K562 (cell line): ENCODE results near the gene CPT1B. TPM values are rescaled to one million over a fixed set of nuclear protein-coding genes. Genes with fewer than 3 reads are reported as not detected.

ENCODE experiments used
- ATAC-seq: fragments of 200-7000 bp; cut with Tn5 transposase; 3 replicates; pipeline ENCODE4 v1.9.1; 2020; ENCODE audit warnings: moderate library complexity
- BruUV-seq: library from RNA; stranded (reverse); fragments of 400-500 nt; replicated peaks from 2 replicates; lab custom pipeline; 2021; lab: Mats Ljungman, UMichigan
- CTCF ChIA-PET: fragments of 300-600 bp; formaldehyde crosslinking; extraction: SDS; loops from one replicate; lab custom pipeline; 2021; ENCODE audit warnings: low intra/inter-chr PET ratio; lab: Yijun Ruan, JAX
- POLR2A ChIA-PET: fragments of 300-600, 350-650 bp; sonication (Branson Sonifier 250); formaldehyde crosslinking; extraction: SDS; loops from one replicate; lab custom pipeline; 2021; ENCODE audit warnings: antibody characterized with exemption, inconsistent platforms; lab: Yijun Ruan, JAX
- DNase-seq, 4 experiments: peaks; one replicate each; pipeline versions ENCODE4 v3.0.0 to v3.0.0-alpha.2; 2011 to 2018; ENCODE audit warnings: low spot score in 3 of 4, mixed read lengths in 3 of 4; ENCODE audit errors: extremely low read depth in 1 of 4
- FAIRE-seq: peaks from 2 replicates; lab custom pipeline; 2011; peaks lifted over from hg19 to GRCh38; lab: Jason Lieb, UNC
- H2AFZ ChIP-seq: 2 replicates; pipeline ENCODE4 v1.6.0; 2011; ENCODE audit warnings: low read depth, low read length, control low read depth, inconsistent platforms
- H3K27ac ChIP-seq: fragments of 200-600 bp; 3 replicates; pipeline ENCODE4 v1.8.0; 2011; ENCODE audit warnings: low read depth, mild to moderate bottlenecking, control low read depth, inconsistent platforms, low read length, moderate library complexity, mixed read lengths; ENCODE audit errors: extremely low read depth
- H3K27me3 ChIP-seq, 2 experiments: fragments of 300-600 bp in 1 of 2; 2 replicates in 1 of 2; 3 replicates in 1 of 2; pipeline versions ENCODE4 v1.6.0 to v1.8.0; 2011; ENCODE audit warnings: inconsistent platforms in 2 of 2, low read length in 2 of 2, mild to moderate bottlenecking in 1 of 2, mixed read lengths in 1 of 2, moderate library complexity in 1 of 2; ENCODE audit not compliant: control insufficient read depth in 2 of 2, insufficient read depth in 2 of 2
- H3K36me3 ChIP-seq: fragments of 300-600 bp; 3 replicates; pipeline ENCODE4 v1.8.0; 2011; ENCODE audit warnings: mild to moderate bottlenecking, low read length, inconsistent platforms; ENCODE audit not compliant: control insufficient read depth, insufficient read depth
- H3K4me1 ChIP-seq, 2 experiments: fragments of 200-600 bp in 1 of 2; replicated peaks in 1 of 2; 2 replicates in 1 of 2; 3 replicates in 1 of 2; pipeline versions ENCODE4 v1.5.1 to v1.8.0; 2011; ENCODE audit warnings: inconsistent platforms in 2 of 2, low read length in 2 of 2, mild to moderate bottlenecking in 1 of 2, mixed read lengths in 1 of 2, moderate library complexity in 1 of 2; ENCODE audit not compliant: control insufficient read depth in 2 of 2, insufficient read depth in 2 of 2
- H3K4me2 ChIP-seq: 2 replicates; pipeline ENCODE4 v1.6.1; 2011; ENCODE audit warnings: low read length, control low read depth, inconsistent platforms, mixed read lengths; ENCODE audit not compliant: insufficient read depth
- H3K4me3 ChIP-seq: fragments of 200-600 bp; sonication (generic), shearing (Covaris generic); 2 replicates; pipeline ENCODE4 v1.5.1; 2016; ENCODE audit warnings: control low read depth, inconsistent platforms
- H3K79me2 ChIP-seq: fragments of 200-600 bp; 3 replicates; pipeline ENCODE4 v1.8.0; 2011; ENCODE audit warnings: low read length, inconsistent platforms; ENCODE audit not compliant: control insufficient read depth, insufficient read depth
- H3K9ac ChIP-seq, 2 experiments: 2 replicates each; pipeline versions ENCODE4 v1.6.0 to v1.6.1; 2011; ENCODE audit warnings: low read depth in 2 of 2, low read length in 2 of 2, control low read depth in 1 of 2, inconsistent platforms in 1 of 2, mild to moderate bottlenecking in 1 of 2, mixed read lengths in 1 of 2; ENCODE audit not compliant: insufficient read depth in 1 of 2
- H3K9me1 ChIP-seq: one replicate; pipeline ENCODE4 v1.6.0; 2011; ENCODE audit warnings: inconsistent platforms, mild to moderate bottlenecking, low read length, moderate library complexity; ENCODE audit not compliant: control insufficient read depth, insufficient read depth
- H3K9me3 ChIP-seq: replicated peaks from 2 replicates; pipeline ENCODE4 v1.5.1; 2011; ENCODE audit warnings: low read depth, low read length, inconsistent platforms; ENCODE audit not compliant: control insufficient read depth, insufficient read depth
- H4K20me1 ChIP-seq: replicated peaks from 2 replicates; pipeline ENCODE4 v1.6.1; 2011; ENCODE audit warnings: low read length, inconsistent platforms, mixed read lengths; ENCODE audit not compliant: control insufficient read depth, insufficient read depth
- ADNP ChIP-seq: fragments of 200-800 bp; sonication (Bioruptor generic); IDR thresholded peaks from 2 replicates; pipeline ENCODE4 v1.6.1; 2016; ENCODE audit warnings: missing genetic modification characterization, missing compliant biosample characterization
- CBX2 ChIP-seq: fragments of 200-600 bp; sonication (generic); IDR thresholded peaks from one replicate; pipeline ENCODE4 v1.6.1; 2012; ENCODE audit warnings: mild to moderate bottlenecking, low read length, inconsistent platforms; ENCODE audit not compliant: insufficient read depth, poor library complexity, severe bottlenecking
- EZH2 ChIP-seq: IDR thresholded peaks from 2 replicates; pipeline ENCODE4 v1.6.1; 2012; ENCODE audit warnings: low read depth, mild to moderate bottlenecking, inconsistent platforms, low read length, borderline replicate concordance
- FOXK1 ChIP-seq: sonication (generic); formaldehyde crosslinking; IDR thresholded peaks from 2 replicates; pipeline ENCODE4 v1.8.0; 2022; ENCODE audit warnings: missing genetic modification reagents, mild to moderate bottlenecking, borderline replicate concordance
- FUS ChIP-seq: fragments of 200-400 bp; formaldehyde crosslinking; optimal IDR thresholded peaks from 2 replicates; pipeline ENCODE3; 2017; ENCODE audit warnings: low read depth, low read length
- NCOA1 ChIP-seq: fragments of 450-650 bp; IDR thresholded peaks from 2 replicates; pipeline ENCODE4 v1.6.1; 2016; ENCODE audit warnings: low read depth
- NFRKB ChIP-seq: fragments of 450-650 bp; IDR thresholded peaks from 2 replicates; pipeline ENCODE4 v1.6.1; 2016; ENCODE audit warnings: low read depth
- SMARCC2 ChIP-seq: fragments of 450-650 bp; IDR thresholded peaks from 2 replicates; pipeline ENCODE4 v1.6.1; 2017; ENCODE audit warnings: antibody characterized with exemption, moderate library complexity, mild to moderate bottlenecking, low read depth
- SREBF2 ChIP-seq: sonication (generic); formaldehyde crosslinking; IDR thresholded peaks from 2 replicates; pipeline ENCODE4 v1.4.0; 2020; ENCODE audit warnings: mild to moderate bottlenecking, missing genetic modification reagents
- SRSF7 ChIP-seq: fragments of 200-400 bp; formaldehyde crosslinking; optimal IDR thresholded peaks from 2 replicates; pipeline ENCODE3; 2017; ENCODE audit warnings: mild to moderate bottlenecking, low read depth, low read length
- WGBS: fragments of 100-300 bp; shearing (Covaris generic); methylation state at CpG from one replicate; pipeline ENCODE4 v1.1.6; 2016; ENCODE audit warnings: low coverage, mixed read lengths; ENCODE audit not compliant: insufficient coverage; ENCODE audit errors: missing lambda C conversion rate; 5-methylcytosine and 5-hydroxymethylcytosine counted together
- in situ Hi-C: fragments of 300-500 bp; cut with MboI; formaldehyde crosslinking; loops from 4 replicates; pipeline ENCODE4 v1.15.0; 2018; ENCODE audit warnings: inconsistent platforms, mixed read lengths
- intact Hi-C: fragments of 100-400 bp; cut with micrococcal nuclease; formaldehyde crosslinking; loops from 2 replicates; pipeline ENCODE4 v1.14.2; 2022
- polyA plus RNA-seq, 8 experiments: library from polyadenylated mRNA; depleted of rRNA in 4 of 8; stranded (reverse) in 5 of 8; unstranded in 3 of 8; fragments of >200 nt; fragmentation: Nextera tagmentation in 2 of 8; fragmentation: Illumina TruSeq in 1 of 8; extraction: Ambion mirVana in 2 of 8; extraction: Trizol in 1 of 8; gene quantifications; 2 replicates each; pipeline versions ENCODE4 v1.2.1 to v1.2.3, GENCODE V29; 2011 to 2014; ENCODE audit warnings: inconsistent platforms in 1 of 8, missing spikeins in 1 of 8
- total RNA-seq, 7 experiments: library from RNA; depleted of rRNA in 6 of 7; stranded (reverse); fragments of >200 nt in 6 of 7; fragmentation: Illumina TruSeq in 2 of 7; extraction: Trizol in 2 of 7; gene quantifications; 2 replicates each; pipeline versions ENCODE4 v1.2.1 to v1.2.3, GENCODE V29; 2011 to 2021; ENCODE audit warnings: low replicate concordance in 1 of 7
- TF ChIP-seq, protein P1 (sequence below): sonication (generic); formaldehyde crosslinking; IDR thresholded peaks from 2 replicates; pipeline ENCODE4 v1.8.0; 2023; ENCODE audit warnings: missing genetic modification reagents, mild to moderate bottlenecking, borderline replicate concordance
- TF ChIP-seq, protein P2 (sequence below): IDR thresholded peaks from 2 replicates; pipeline ENCODE4 v1.6.1; 2011; ENCODE audit warnings: borderline replicate concordance, low read depth, mild to moderate bottlenecking, moderate library complexity, low read length; ENCODE audit not compliant: insufficient read depth, poor library complexity, severe bottlenecking

Gene CPT1B
- total and polyA plus RNA-seq, 9 of the 15 experiments (the other 6 are each of a cell fraction or from before 2014, with no cell fraction given), result 0.35 to 6.1 (median 2.6) TPM

DNA sequence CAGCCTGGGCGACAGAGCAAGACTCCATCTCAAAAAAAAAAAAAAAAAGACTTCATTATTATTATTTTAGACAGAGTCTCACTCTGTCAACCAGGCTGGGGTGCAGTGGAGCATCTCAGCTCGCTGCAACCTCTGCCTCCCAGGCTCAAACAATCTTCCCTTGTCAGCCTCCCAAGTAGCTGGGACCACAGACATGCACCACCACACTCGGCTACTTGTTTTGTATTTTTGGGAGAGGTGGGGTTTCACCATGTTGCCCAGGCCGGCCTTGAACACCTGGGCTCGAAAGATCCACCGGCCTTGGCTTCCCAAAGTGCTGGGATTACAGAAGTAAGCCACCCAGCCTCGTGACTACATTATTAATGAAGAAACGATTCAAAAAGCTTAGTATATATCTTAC, 43.1 kb downstream of the CPT1B start:
- H3K36me3 ChIP-seq, result no peaks in the 10 kb centered on the region
- H3K4me3 ChIP-seq, result no peak overlapping the region
- H3K9ac ChIP-seq, result no peak overlapping the region
- peaks cover 19 to 35% of the 10 kb centered on the region in 2 experiments; a peak in 4 of 5 replicates for H3K4me1 ChIP-seq
- H3K9me3 ChIP-seq, result 0 out of 2 replicates have a peak, but pooled peaks cover 2% of the 10 kb centered on the region
- CTCF ChIA-PET, result no interaction called here
- WGBS, result 71% methylated on average over 6 of the region's 8 CpGs
- intact Hi-C loops, result no loop called here
- in situ Hi-C loops, result no loop called here
- DNase-seq (no peak), ATAC-seq (no peak)
- H2AFZ ChIP-seq, result no peak overlapping the region
- H3K79me2 ChIP-seq, result no peaks in the 10 kb centered on the region
- no TSS peak for BruUV-seq
- TF ChIP-seq CBX2 (no peak), FUS (no peak), NFRKB (no peak), SRSF7 (no peak), EZH2 (no peak), SMARCC2 (no peak), SREBF2 (CRISPR knock-in tag) (no peak), NCOA1 (no peak), ADNP (no peak), FOXK1 (CRISPR knock-in tag) (no peak)
- TF ChIP-seq, protein P1, sequence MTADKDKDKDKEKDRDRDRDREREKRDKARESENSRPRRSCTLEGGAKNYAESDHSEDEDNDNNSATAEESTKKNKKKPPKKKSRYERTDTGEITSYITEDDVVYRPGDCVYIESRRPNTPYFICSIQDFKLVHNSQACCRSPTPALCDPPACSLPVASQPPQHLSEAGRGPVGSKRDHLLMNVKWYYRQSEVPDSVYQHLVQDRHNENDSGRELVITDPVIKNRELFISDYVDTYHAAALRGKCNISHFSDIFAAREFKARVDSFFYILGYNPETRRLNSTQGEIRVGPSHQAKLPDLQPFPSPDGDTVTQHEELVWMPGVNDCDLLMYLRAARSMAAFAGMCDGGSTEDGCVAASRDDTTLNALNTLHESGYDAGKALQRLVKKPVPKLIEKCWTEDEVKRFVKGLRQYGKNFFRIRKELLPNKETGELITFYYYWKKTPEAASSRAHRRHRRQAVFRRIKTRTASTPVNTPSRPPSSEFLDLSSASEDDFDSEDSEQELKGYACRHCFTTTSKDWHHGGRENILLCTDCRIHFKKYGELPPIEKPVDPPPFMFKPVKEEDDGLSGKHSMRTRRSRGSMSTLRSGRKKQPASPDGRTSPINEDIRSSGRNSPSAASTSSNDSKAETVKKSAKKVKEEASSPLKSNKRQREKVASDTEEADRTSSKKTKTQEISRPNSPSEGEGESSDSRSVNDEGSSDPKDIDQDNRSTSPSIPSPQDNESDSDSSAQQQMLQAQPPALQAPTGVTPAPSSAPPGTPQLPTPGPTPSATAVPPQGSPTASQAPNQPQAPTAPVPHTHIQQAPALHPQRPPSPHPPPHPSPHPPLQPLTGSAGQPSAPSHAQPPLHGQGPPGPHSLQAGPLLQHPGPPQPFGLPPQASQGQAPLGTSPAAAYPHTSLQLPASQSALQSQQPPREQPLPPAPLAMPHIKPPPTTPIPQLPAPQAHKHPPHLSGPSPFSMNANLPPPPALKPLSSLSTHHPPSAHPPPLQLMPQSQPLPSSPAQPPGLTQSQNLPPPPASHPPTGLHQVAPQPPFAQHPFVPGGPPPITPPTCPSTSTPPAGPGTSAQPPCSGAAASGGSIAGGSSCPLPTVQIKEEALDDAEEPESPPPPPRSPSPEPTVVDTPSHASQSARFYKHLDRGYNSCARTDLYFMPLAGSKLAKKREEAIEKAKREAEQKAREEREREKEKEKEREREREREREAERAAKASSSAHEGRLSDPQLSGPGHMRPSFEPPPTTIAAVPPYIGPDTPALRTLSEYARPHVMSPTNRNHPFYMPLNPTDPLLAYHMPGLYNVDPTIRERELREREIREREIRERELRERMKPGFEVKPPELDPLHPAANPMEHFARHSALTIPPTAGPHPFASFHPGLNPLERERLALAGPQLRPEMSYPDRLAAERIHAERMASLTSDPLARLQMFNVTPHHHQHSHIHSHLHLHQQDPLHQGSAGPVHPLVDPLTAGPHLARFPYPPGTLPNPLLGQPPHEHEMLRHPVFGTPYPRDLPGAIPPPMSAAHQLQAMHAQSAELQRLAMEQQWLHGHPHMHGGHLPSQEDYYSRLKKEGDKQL (CRISPR knock-in tag), result no peak
- TF ChIP-seq, protein P2, sequence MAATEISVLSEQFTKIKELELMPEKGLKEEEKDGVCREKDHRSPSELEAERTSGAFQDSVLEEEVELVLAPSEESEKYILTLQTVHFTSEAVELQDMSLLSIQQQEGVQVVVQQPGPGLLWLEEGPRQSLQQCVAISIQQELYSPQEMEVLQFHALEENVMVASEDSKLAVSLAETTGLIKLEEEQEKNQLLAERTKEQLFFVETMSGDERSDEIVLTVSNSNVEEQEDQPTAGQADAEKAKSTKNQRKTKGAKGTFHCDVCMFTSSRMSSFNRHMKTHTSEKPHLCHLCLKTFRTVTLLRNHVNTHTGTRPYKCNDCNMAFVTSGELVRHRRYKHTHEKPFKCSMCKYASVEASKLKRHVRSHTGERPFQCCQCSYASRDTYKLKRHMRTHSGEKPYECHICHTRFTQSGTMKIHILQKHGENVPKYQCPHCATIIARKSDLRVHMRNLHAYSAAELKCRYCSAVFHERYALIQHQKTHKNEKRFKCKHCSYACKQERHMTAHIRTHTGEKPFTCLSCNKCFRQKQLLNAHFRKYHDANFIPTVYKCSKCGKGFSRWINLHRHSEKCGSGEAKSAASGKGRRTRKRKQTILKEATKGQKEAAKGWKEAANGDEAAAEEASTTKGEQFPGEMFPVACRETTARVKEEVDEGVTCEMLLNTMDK, result no peak
- TF ChIP-seq, all 486 proteins: peak for 0
- Histone ChIP-seq H4K20me1 (no peaks in the 10 kb centered on the region), H3K27ac (no peak overlapping the region), H3K27me3 (no peaks in the 10 kb centered on the region), H3K9me1 (no peaks in the 10 kb centered on the region), H3K4me2 (no peak overlapping the region)
- FAIRE-seq, result no peak
- POLR2A ChIA-PET, result interaction anchor here (0.5 kb wide), 1 partner anchor 704 kb away, joined by 3 read pairs; no protein-coding TSS in a partner anchor
